Stimulated activated memory B cell treated with anti-CD40 and anti-IgM and Interleukin-4, amounts not matched to agents 10 μg/mL and 1 μg/mL and 100 μg/mL, for 72 hours (primary cell): ENCODE data around the gene HENMT1.
"Not testable (repeated sequence)": the region's sequence is repeated elsewhere in the genome, so short reads cannot be mapped to it uniquely, and the experiment has no call there.

Experiments used
- ATAC-seq: fragments of 150-1000 bp; cut with Tn5 transposase; 2 replicates; pipeline ENCODE4 v1.10.0; 2021
- H3K27ac Mint-ChIP-seq: one replicate; pipeline ENCODE4 v1.8.0; 2022; ENCODE audit warnings: mild to moderate bottlenecking, mixed read lengths
- H3K27me3 Mint-ChIP-seq: one replicate; pipeline ENCODE4 v1.8.0; 2022; ENCODE audit warnings: mixed read lengths
- H3K36me3 Mint-ChIP-seq: one replicate; pipeline ENCODE4 v1.8.0; 2022; ENCODE audit warnings: mixed read lengths
- H3K4me1 Mint-ChIP-seq: one replicate; pipeline ENCODE4 v1.8.0; 2022; ENCODE audit warnings: mixed read lengths
- H3K4me3 Mint-ChIP-seq: one replicate; pipeline ENCODE4 v1.8.0; 2022; ENCODE audit warnings: mild to moderate bottlenecking, moderate library complexity, mixed read lengths
- H3K9me3 Mint-ChIP-seq: one replicate; pipeline ENCODE4 v1.8.0; 2022; ENCODE audit warnings: mixed read lengths

The HENMT1 gene

DNA sequence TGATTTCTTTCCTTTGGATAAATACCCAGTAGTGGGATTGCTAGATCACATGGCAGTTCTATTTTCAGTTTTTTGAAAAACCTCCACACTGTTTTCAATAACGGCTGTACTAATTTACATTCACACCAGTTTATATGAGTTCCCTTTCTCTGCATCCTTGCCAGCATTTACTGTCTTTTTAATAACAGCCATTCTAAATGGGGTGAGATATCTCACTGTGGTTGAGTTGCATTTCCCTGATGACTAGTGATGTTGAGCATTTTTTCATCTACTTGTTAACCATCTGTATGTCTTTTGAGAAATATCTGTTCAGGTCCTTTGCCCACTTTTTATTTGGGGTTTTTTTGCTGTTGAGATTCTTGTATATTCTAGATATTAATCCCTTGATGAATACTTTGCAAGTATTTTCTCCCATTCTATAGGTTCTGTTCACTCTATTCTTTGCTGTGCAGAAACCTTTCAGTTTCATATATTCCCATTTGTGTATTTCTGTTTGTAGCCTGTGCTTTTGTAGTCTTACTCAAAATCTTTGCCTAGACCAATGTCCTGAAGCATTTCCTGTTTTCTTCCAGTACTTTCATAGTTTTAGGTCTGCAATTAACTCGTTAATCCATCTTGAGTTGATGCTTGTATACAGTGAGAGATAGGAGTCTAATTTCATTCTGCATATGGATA is 7.3 kb downstream of the HENMT1 start:
- Mint-ChIP-seq H3K36me3 (peaks cover 41% of the 10 kb centered on the region), H3K4me3 (no peak overlapping the region), H3K9me3 (no peaks in the 10 kb centered on the region), H3K27me3 (no peaks in the 10 kb centered on the region), H3K4me1 (peaks cover 11% of the 10 kb centered on the region), H3K27ac (no peak overlapping the region)
- no peak for ATAC-seq

DNA sequence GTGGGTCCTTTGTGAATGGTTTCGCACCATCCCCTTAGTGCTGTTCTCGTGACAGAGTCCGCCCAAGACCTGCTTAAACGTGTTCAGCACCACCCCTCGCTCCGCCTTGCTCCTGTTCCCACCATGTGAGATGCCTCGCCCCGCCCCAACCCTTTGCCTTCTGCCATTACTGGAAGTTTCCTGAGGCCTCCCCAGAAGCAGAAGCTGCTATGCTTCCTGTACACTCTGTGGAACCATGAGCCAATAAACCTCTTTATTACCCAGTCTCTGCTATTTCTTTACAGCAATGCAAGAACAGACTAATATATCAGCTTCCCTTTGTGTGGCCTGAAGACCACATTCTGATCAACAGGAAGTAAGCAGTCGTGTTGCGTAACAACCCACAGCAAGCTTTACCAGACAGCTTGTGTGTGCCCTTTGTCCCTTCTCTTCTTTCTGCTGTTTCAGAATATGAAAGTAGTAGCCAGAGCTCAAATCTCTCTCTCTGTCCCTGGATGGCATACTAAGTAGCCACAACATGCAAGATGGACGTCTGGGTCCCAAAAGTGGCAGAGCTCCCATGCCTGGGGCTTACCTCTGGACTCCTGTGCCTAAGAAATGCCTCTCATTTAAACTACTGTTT is 14.1 kb downstream of the HENMT1 start:
- H3K4me3 Mint-ChIP-seq = no peak overlapping the region
- ATAC-seq = peak; percentile 79
- H3K4me1 Mint-ChIP-seq = peaks cover 23% of the 10 kb centered on the region
- peak overlapping the region; percentile 72 for H3K27ac Mint-ChIP-seq
- H3K36me3 Mint-ChIP-seq = peaks cover 35% of the 10 kb centered on the region
- no peaks in the 10 kb centered on the region for H3K9me3 Mint-ChIP-seq
- no peaks in the 10 kb centered on the region for H3K27me3 Mint-ChIP-seq

DNA sequence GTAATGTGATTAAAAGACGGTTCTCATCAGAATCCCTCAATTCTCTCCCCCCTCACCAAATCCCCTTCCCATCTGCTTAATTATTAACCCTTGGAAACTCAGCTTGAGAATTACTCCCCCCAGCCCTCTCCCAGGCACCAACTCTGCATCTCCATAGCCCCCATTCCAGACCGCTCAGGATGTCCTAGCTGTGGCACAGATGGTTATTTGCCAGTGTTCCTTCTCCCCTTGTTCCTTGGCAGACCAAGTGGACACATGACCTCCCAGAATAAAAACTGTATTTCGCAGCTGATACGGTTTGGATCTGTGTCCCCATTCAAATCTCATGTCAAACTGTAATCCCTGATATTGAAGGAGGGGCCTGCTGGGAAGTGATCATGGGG is 14.6 kb downstream of the HENMT1 start:
- Mint-ChIP-seq H3K4me3 (no peak overlapping the region), H3K36me3 (peaks cover 30% of the 10 kb centered on the region), H3K27me3 (no peaks in the 10 kb centered on the region), H3K27ac (peak overlapping the region; percentile 72), H3K9me3 (no peaks in the 10 kb centered on the region), H3K4me1 (peaks cover 27% of the 10 kb centered on the region)
- ATAC-seq = no peak

DNA sequence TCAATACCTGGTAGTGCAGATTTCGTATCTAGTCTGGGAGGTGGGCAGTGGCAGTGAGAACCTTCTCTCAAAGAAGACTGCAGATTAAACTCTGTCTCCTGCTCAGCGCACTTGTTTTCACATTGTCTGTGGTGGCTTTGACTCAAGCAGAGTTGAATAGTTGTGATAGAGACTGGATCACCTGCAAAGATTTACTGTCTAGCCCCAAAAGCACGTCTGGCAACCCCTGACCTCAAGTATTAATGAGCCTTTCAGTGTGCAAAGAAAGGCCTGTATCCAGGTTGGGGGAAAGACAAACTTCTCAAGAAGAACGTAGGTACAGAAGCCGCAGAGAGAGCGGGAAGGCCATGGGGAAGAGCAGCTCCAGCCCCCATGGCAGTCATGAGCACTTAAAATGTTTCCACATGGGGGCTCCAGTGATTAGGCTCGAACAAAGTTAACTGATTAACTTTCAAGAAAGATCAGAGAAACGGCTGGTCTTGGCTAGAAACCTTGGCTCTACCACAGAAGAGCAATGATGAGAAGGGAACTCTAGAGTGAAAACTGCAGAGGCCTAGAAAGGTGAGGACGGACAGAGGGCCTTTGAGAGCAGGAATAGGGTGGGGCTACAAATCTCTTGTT is 15.2 kb downstream of the HENMT1 start:
- Mint-ChIP-seq H3K4me3 (no peak overlapping the region), H3K36me3 (peaks cover 29% of the 10 kb centered on the region), H3K4me1 (peaks cover 28% of the 10 kb centered on the region), H3K27me3 (no peaks in the 10 kb centered on the region), H3K9me3 (no peaks in the 10 kb centered on the region), H3K27ac (peak overlapping the region; percentile 72)
- ATAC-seq = no peak

DNA sequence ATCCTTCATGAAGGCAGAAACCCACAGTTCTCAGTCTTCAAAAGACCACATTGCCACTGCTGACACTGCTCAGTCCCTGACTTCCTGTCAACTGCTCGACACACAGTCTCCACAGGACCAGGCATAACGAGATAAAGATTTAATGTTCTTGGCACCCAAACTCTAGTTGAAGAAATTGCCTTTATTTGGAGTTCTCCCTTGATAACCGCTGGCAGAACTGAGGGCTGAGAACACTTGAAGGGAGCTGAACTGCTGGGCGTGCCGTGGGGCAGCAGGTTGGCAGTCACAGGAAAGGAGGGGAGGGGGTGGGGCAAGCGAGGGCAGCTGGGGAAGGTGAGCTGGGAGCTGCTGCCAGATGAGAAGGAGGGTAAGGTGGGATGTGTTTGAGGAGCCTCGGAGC is 15.9 kb downstream of the HENMT1 start:
- peak overlapping the region; percentile 40 for H3K27ac Mint-ChIP-seq
- H3K4me3 Mint-ChIP-seq = no peak overlapping the region
- H3K27me3 Mint-ChIP-seq = no peaks in the 10 kb centered on the region
- peaks cover under 1% of the 10 kb centered on the region for H3K9me3 Mint-ChIP-seq
- peaks cover 30% of the 10 kb centered on the region for H3K4me1 Mint-ChIP-seq
- peaks cover 25% of the 10 kb centered on the region for H3K36me3 Mint-ChIP-seq
- no peak for ATAC-seq

DNA sequence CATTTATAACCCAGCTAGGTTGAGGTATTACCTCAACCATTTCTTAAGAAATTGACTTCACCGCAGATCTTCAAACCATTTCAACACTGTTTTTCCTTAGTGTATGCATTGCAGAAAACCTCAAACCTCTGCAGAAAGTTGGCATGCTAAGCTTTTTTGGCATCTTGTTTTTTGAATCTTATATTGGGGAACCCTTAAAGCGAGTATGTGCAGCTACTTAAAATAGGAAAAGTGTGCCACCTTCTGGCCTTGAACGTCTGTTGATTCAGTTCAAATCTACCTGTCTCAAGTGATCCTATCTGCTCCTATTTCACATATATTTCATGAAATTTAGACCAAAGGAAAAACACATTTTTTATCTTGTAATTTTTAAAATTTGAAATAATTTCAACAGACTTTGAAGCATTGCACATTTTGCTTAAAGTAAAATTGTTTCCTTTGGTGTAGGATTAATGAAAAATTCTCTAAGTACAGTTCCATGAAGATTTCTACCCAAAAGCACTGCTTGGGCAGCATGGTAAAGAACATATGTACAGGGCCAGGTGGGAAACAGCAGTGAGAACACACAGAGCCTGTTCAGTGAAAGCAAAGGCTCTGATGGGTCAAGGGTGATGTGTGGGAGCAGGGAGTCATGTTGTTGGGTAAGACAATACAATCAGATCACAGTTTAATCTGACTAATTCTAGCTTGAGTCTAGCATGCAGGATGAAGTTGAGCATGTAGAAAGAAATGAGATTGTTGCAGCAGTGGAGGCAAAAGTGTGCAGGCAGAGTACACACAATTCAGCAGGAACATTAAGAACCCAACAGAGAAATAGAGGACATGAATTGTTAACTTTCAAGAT is 17.2 kb downstream of the HENMT1 start:
- ATAC-seq = peak; percentile 77
- Mint-ChIP-seq H3K4me1 (peaks cover 35% of the 10 kb centered on the region), H3K4me3 (no peak overlapping the region), H3K36me3 (peaks cover 18% of the 10 kb centered on the region), H3K27me3 (no peaks in the 10 kb centered on the region), H3K9me3 (peaks cover 3% of the 10 kb centered on the region), H3K27ac (no peak overlapping the region)

DNA sequence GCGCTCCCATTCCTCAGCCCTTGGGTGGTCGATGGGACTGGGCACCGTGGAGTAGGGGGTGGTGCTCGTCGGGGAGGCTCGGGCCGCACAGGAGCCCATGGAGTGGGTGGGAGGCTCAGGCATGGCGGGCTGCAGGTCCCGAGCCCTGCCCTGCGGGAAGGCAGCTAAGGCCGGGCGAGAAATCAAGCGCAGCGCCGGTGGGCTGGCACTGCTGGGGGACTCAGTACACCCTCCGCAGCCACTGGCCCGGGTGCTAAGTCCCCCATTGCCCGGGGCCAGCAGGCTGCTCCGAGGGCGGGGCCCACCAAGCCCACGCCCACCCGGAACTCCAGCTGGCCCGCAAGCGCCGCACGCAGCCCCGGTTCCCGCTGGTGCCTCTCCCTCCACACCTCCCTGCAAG is 20.0 kb downstream of the HENMT1 start:
- H3K36me3 Mint-ChIP-seq = peaks cover 15% of the 10 kb centered on the region
- peaks cover 23% of the 10 kb centered on the region for H3K4me1 Mint-ChIP-seq
- H3K27ac Mint-ChIP-seq = peak overlapping the region; percentile 0
- H3K27me3 Mint-ChIP-seq, H3K9me3 Mint-ChIP-seq, H3K4me3 Mint-ChIP-seq, ATAC-seq: not testable (repeated sequence)

DNA sequence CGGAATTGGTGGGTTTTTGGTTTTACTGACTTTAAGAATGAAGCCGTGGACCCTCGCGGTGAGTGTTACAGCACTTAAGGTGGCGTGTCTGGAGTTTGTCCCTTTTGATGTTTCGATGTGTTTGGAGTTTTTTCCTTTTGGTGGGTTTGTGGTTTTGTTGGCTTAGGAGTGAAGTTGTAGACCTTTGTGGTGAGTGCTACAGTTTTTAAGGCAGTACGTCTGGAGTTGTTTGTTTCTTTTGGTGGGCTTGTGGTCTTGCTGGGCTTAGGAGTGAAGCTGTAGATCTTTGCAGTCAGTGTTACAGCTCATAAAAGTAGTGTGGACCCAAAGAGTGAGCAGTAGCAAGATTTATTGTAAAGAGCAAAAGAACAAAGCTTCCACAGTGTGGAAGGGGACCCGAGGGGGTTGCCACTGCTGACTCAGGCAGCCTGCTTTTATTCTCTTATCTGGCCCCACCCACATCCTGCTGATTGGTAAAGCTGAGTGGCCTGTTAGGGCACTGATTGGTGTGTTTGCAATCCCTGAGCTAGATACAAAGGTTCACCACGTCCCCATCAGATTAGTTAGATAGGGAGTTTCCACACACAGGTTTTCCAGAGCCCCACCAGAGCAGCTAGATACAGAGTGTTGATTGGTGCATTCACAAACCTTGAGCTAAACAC is 20.9 kb downstream of the HENMT1 start:
- H3K4me3 Mint-ChIP-seq = no peak overlapping the region
- H3K9me3 Mint-ChIP-seq = peaks cover 3% of the 10 kb centered on the region
- ATAC-seq = no peak
- H3K27me3 Mint-ChIP-seq = no peaks in the 10 kb centered on the region
- peaks cover 23% of the 10 kb centered on the region for H3K4me1 Mint-ChIP-seq
- peaks cover 21% of the 10 kb centered on the region for H3K36me3 Mint-ChIP-seq
- peak overlapping the region; percentile 0 for H3K27ac Mint-ChIP-seq

DNA sequence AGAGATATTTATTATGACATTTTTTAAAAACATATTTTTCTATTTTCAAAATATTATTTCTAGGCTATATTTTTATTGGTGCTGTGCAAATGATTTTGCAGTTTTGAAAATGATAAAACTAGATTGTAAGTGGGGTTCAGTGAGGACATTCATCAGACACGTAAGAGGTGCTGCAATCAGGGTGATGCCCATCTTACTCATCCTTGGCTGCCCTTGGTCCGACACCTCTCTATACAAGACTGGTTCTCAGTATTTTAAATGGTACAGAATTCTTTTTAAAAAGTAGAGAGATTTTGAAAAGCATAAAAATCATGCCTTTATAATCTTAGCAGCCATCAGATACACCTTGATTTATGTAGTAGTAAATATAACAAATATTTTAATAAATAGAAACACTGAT is 24.0 kb downstream of the HENMT1 start:
- ATAC-seq = no peak
- Mint-ChIP-seq H3K36me3 (peaks cover 41% of the 10 kb centered on the region), H3K4me3 (no peak overlapping the region), H3K27ac (no peak overlapping the region), H3K4me1 (peaks cover 12% of the 10 kb centered on the region), H3K9me3 (peaks cover 3% of the 10 kb centered on the region), H3K27me3 (no peaks in the 10 kb centered on the region)

DNA sequence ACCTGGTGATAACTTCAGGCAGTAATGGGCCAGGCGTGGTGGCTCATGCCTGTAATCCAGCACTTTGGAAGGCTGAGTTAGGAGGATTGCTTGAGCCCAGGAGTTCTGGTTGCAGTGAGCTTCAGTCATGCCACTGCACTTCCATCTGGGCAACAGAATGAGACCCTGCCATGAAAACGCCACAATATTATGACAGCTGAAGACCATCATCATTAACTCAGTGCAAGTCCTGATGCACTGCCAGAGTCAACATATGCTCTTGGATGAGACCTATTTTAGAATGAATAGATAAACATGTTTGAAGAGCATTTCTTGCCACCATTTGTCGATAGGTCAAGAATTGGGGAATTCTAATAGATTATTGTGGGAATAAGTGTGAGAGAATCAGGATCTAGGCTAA is 26.4 kb downstream of the HENMT1 start:
- H3K27ac Mint-ChIP-seq = no peak overlapping the region
- H3K9me3 Mint-ChIP-seq = no peaks in the 10 kb centered on the region
- no peaks in the 10 kb centered on the region for H3K4me1 Mint-ChIP-seq
- peaks cover 53% of the 10 kb centered on the region for H3K36me3 Mint-ChIP-seq
- ATAC-seq = no peak
- H3K27me3 Mint-ChIP-seq = no peaks in the 10 kb centered on the region
- H3K4me3 Mint-ChIP-seq = no peak overlapping the region

DNA sequence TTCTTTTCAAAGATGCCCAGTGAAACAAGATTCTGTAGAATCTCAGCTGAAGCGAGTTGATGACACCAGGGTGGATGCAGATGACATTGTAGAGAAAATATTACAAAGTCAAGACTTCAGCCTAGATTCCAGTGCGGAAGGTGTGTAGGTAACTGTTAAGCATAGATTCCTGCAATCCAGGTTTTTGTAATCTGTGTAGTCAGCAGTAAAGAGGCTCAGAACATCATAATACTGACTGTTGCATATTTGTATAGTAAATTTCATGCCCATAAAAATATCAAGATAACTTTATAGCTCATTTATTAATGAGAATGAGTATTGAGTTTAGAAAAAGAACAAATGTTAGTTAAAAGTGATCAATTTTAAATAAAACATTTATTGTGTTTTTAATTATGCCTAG is 32.2 kb downstream of the HENMT1 start:
- Mint-ChIP-seq H3K27me3 (no peaks in the 10 kb centered on the region), H3K4me3 (no peak overlapping the region), H3K36me3 (peaks cover 51% of the 10 kb centered on the region), H3K27ac (no peak overlapping the region), H3K4me1 (no peaks in the 10 kb centered on the region), H3K9me3 (no peaks in the 10 kb centered on the region)
- no peak for ATAC-seq

DNA sequence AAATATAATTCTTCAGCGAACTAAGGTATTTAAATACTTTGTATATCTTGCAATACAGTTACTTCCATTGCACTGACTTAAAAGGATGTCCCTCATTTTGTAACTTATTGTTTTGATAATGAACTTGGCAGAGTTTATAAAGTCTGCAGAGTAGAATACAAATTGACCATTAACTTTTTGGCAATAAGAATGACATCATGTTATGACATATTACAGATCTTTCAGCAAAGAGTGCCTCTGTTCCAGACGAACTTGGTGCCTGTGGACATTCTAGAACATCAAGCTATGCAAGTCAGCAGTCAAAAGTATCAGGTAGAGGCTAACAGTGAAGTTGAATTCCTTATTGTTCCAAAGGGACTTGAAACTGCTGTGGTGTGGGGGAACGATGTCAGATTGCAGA is 32.9 kb downstream of the HENMT1 start:
- no peaks in the 10 kb centered on the region for H3K27me3 Mint-ChIP-seq
- H3K9me3 Mint-ChIP-seq = no peaks in the 10 kb centered on the region
- no peak overlapping the region for H3K4me3 Mint-ChIP-seq
- H3K36me3 Mint-ChIP-seq = peaks cover 44% of the 10 kb centered on the region
- no peaks in the 10 kb centered on the region for H3K4me1 Mint-ChIP-seq
- ATAC-seq = no peak
- no peak overlapping the region for H3K27ac Mint-ChIP-seq

DNA sequence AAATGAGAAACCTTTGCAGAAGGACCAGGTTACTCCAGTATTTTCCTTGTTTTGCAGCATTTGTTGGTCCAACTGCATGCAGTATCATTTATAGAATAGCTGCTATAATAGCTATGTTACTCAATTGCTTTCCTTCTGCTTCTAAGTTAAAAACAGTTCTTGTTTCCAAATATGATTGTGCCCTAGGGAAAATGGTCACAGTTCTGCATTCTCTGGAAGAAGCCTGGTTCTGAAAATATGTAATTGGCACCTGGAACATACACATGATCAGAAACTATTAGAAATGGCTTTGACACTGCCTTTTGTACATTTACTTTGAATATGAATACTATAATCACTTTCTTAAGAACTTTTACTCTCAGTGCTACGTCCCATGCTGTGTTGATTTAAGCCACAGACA is 33.6 kb downstream of the HENMT1 start:
- Mint-ChIP-seq H3K27ac (no peak overlapping the region), H3K27me3 (no peaks in the 10 kb centered on the region), H3K36me3 (peaks cover 44% of the 10 kb centered on the region), H3K4me3 (no peak overlapping the region), H3K4me1 (no peaks in the 10 kb centered on the region), H3K9me3 (no peaks in the 10 kb centered on the region)
- ATAC-seq = no peak

DNA sequence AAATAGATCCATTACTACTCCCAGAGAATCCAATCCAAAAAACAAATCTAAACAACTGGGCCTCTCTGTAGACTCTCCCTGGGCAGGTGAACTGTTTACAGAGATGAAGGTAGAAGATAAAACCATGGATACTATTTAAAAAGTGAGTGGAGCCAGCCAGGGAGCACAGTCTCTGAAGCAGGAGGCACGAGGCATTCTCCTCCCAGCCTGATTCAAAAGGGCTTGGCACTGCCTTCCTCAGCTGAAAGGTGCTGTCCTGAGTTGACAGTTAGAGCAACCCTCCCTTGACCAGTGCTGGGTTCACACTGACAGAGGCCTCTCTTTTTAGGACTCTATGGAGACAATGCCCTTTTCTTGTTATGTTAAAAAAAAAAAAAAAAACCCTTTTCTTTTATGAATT is 36.8 kb downstream of the HENMT1 start:
- Mint-ChIP-seq H3K36me3 (peaks cover 39% of the 10 kb centered on the region), H3K4me3 (no peak overlapping the region), H3K9me3 (no peaks in the 10 kb centered on the region), H3K27ac (no peak overlapping the region), H3K27me3 (no peaks in the 10 kb centered on the region), H3K4me1 (no peaks in the 10 kb centered on the region)
- ATAC-seq = no peak

DNA sequence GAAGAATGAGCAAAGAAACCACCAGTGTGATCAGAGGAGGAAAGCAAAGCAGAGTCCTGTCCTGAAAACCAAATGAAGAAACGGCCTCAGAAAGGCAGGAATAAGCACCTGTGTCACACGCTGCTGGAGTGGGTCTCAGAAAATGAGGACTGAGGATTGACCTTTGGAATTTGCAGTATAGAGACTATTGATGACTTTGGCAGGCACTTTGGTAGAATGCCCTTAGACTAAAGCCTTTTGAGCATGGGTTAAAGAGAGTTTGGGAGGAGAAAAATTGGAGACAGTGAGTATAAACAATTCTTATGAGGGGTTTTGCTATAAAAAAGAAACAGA is 43.2 kb downstream of the HENMT1 start:
- H3K4me3 Mint-ChIP-seq = no peak overlapping the region
- no peaks in the 10 kb centered on the region for H3K27me3 Mint-ChIP-seq
- ATAC-seq = no peak
- H3K36me3 Mint-ChIP-seq = peaks cover 19% of the 10 kb centered on the region
- no peak overlapping the region for H3K27ac Mint-ChIP-seq
- H3K4me1 Mint-ChIP-seq = no peaks in the 10 kb centered on the region
- no peaks in the 10 kb centered on the region for H3K9me3 Mint-ChIP-seq
